ENCODE measurements around the gene TFDP1.

Gene TFDP1

DNA sequence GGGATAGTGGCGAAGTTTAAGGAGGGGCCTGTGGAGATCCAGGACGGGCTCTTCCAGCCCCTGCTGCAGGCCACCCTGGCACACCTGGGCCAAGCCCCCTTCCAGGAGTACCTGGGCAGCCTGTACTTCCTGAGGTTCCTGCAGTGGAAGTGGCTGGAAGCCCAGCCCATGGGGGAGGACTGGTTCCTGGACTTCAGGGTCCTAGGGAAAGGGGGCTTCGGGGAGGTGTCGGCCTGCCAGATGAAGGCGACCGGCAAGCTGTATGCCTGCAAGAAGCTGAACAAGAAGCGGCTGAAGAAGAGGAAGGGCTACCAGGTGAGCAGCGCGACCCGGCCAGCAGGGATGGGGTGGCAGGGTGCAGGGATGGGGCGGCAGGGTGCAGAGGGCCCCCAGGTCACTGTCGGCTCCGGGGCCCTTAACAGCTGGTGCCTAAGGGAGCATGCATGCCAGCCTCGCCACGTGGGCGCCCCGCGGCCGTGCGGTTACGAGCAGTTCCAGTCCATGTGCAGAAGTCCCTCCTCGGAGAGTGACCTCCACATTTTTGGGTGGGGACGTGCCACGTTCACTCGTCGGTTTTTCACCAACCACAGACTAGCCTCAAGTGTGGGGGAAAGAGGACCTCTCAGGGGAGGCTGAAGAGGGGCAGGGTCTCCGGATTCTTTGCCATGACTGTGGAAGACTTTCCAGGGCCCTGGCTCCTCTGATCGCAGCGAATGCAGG lies 83.4 kb downstream of the TFDP1 start:
- DNase-seq: no peak

- no peak for DNase-seq
Observed at GRCh38 chr13:113668491-113668971, 84.0 kb downstream of the TFDP1 start.

GRCh38 chr13:113669231-113669754 lies 84.7 kb downstream of the TFDP1 start:
- no peak for DNase-seq

DNA sequence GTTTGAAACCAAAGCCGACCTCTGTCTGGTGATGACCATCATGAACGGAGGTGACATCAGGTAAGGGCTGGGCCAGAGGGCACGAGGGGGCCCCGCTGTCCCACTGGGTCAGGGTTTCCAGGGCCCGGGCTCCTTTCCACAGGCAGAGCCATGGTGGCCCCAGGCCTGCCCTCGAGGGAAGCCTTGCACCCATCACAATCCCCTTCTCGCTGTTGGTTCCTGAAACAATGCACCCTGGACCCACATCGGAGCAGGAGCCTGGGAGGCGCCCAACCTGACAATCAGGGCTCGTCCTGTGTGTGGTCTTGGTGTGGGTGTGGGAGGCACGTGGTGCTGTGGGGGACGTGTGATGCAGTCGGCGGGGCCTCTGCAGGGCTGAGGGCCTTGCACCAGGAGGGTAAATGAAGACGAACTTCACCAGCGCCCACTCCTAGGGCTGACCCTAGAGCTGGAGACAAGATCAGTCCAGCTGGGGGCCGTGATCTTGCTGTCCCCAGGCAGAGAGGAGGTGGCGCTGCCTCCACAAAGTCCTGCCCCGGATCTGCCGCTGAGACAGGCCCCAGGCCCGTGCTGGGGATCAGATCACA lies 85.3 kb downstream of the TFDP1 start:
- no peak for DNase-seq

GRCh38 chr13:113670541-113670940 lies 86.0 kb downstream of the TFDP1 start:
- no peak for DNase-seq

GRCh38 chr13:113671066-113672001 lies 86.8 kb downstream of the TFDP1 start:
- DNase-seq: no peak

DNA sequence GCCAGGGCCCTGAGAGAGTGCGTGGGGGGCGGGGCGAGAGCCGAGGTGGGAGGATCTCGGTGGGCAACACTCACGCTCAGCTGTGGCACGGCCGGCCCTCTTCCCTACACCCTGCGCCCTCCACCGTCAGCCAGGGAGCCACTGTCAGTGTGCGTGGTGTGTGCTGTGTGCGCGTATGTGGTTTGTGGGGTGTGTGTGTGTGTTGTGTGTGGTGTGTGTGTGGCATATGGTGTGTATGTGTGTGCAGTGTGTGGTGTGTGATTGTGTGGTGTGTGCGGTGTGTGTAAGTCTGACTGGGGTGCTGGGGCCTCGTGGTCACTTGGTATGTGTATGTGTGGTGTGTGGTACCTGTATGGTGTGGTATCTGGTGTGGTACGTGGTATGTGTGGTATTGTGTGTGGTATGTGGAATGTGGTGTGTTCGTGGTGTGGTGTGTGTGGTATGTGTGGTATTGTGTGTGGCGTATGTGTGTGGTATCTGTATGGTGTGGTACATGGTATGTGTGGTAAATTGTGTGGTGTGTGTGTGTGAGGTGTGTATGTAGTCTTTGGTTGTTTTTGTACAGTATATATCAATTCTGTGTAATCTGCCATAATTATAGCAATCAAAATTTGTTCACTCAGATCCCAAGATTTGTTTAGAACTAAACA lies 87.6 kb downstream of the TFDP1 start:
- DNase-seq: no peak

All from NCI-H1092 (cell line).